Pons (tissue), 1 donor: Measurements from ENCODE around the gene ADAMTS4.

Experiments
- DNase-seq: peaks from one replicate; pipeline ENCODE4 v3.0.0-alpha.2; 2016; ENCODE audit warnings: low spot score

Gene ADAMTS4

DNA sequence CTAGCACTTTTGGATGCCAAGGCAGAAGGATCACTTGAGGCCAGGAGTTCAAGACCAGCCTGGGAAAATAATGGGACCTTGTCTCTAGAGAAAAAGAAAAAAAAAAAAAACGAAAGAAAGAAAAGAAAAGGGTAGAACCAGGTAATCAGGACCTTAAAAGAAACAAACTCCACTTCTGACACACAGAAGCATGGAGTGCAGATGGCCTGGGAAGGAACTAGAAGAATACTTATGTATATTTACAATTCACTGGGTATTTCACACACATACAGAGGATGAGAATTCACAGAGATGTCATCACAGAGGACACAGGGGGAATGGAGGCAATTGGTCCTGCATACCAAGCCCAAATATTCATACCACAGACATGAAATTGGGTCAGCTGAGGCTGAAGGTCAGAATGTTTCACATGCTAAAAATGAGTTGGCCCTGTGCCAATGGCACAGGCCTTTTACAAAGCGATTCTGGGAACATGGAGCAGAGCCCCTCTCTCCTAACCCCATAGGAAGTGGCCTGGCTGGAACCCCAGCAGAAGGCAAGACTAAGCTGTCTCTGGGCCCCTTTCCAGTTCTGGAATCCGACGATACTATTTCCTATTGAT, 26.0 kb downstream of the ADAMTS4 start:
- no peak for DNase-seq

DNA sequence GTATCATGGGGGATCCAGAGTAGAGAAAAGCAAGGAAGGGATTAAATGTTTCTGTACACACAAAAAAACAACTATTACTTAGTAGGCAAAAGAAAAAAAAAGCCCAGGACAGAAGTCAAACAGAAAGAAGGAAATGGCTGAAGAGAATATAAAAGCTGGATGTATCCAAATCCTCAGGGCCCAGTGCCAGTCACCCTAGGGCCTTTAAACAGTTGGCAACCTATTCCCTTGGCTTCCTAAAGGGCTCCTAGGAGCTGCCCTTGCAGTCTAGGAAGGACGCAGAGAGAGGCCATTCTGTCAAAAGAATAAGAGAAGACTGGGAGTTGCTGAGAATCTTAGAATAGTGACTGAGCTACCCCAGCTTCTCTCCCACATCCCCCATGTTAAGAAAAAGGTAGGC, 26.5 kb downstream of the ADAMTS4 start:
- DNase-seq, result no peak

- no peak for DNase-seq
These were observed 27.2 kb downstream of the ADAMTS4 start for GRCh38 chr1:161171696-161172095.

DNA sequence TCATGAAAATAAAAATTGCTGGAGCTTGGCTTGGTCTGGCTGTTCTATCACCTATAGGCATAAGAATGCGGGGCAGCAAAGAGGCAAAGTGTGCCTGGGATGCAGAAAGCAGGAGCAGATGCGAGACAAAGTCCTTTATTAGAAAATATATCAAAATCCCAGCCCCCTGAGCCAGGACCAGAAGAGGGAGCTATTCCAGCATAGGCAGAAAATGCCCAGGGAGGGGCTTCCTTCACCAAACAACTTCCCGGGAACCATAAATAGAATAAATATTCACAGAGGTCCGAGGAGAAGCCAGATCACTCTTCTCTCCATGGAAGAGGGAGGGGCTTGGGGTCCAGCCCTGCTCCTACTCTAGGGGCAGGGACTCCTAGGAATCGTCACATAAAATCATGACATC, 27.7 kb downstream of the ADAMTS4 start:
- no peak for DNase-seq

DNA sequence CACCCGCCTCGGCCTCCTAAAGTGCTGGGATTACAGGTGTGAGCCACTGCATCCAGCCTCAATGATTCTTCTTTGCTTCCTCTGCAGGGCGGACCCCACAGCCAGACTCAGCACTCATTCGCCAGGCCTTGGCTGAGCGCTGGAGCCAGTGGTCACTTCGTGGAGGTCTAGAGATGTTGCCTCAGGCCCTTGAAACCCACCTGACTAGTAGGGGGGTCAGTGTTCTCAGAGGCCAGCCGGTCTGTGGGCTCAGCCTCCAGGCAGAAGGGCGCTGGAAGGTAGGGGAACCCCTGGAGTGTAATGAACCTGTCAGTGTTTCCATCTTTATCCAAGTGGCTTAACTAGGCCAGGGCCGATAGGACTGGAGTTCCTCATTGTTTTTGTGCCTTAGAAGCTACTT, 29.9 kb downstream of the ADAMTS4 start:
- DNase-seq, result no peak

DNA sequence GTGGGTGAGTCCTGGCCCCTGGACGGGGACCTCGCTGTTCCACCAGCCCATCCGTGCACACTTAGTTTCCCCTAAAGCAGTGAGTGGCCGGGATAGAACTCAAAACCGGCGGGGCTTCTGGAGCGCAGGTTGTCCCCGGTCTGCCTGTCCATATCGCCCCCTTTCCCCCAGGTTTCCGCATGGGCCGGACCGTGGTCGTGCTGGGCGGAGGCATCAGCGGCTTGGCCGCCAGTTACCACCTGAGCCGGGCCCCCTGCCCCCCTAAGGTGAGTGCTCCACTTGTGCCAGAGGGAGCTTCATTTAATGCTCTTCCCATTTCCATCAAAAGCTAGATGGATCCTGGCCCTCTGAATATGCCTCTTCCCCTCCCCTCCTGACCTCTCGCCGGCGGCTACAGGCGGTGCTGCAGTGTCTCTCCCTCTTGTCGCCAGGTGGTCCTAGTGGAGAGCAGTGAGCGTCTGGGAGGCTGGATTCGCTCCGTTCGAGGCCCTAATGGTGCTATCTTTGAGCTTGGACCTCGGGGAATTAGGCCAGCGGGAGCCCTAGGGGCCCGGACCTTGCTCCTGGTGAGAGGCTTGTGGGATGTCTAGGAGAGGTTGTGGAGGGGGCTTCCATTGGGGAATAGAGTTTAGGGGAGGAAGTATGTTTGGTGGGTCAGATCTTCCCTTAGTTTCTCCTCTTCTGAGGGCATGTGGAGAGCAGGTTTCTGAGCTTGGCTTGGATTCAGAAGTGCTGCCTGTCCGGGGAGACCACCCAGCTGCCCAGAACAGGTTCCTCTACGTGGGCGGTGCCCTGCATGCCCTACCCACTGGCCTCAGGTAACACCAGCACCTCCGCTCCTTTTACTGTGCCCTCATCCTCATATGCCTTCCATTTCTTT, 31.9 kb downstream of the ADAMTS4 start:
- DNase-seq, result no peak

- DNase-seq, result peak; percentile 99
These were observed 32.8 kb downstream of the ADAMTS4 start, which contains the start of gene PPOX for GRCh38 chr1:161165742-161166668. Gene PPOX, plus strand, starts transcription at chr1:161166426. Its CDS starts 422 bp downstream, at chr1:161166848.

- no peak for DNase-seq
These were observed 33.8 kb downstream of the ADAMTS4 start for GRCh38 chr1:161164901-161165610.

DNA sequence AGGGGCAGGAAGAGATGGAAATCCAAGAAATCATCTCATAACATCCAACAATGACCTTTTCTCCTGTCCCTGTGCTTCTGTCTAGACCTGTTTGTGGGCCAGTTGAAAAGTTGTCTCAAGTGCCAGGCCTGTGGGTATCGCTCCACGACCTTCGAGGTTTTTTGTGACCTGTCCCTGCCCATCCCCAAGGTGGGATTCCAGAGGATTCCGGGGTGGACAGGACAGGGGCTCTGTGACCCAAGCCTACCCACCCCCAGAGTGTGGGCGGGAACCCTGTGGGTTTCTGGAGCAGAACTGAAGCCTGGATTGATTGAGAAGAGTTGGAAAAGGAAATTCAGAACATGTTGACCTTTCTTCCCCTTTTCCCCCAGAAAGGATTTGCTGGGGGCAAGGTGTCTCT, 35.1 kb downstream of the ADAMTS4 start:
- no peak for DNase-seq

GRCh38 chr1:161162806-161163205, 36.0 kb downstream of the ADAMTS4 start:
- no peak for DNase-seq

DNA sequence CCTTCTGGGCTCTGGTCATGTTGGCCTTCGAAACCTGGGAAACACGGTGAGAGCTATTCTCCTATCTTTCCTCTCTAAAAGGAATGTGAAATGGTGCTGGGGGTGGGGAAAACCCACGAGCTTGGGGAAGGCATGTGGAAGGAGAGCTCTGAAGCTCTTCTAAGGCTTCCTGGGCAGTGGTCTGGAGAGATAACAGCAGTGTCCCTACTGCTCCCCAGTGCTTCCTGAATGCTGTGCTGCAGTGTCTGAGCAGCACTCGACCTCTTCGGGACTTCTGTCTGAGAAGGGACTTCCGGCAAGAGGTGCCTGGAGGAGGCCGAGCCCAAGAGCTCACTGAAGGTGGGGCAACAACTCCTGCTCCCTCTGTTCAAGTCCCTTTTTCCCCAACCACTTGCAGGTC, 36.8 kb downstream of the ADAMTS4 start:
- DNase-seq, result no peak

GRCh38 chr1:161161652-161162051, 37.2 kb downstream of the ADAMTS4 start:
- no peak for DNase-seq

DNA sequence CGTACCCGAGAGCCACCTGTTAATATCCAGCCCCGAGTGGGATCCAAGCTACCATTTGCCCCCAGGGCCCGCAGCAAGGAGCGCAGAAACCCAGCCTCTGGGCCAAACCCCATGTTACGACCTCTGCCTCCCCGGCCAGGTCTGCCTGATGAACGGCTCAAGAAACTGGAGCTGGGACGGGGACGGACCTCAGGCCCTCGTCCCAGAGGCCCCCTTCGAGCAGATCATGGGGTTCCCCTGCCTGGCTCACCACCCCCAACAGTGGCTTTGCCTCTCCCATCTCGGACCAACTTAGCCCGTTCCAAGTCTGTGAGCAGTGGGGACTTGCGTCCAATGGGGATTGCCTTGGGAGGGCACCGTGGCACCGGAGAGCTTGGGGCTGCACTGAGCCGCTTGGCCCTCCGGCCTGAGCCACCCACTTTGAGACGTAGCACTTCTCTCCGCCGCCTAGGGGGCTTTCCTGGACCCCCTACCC, 38.1 kb downstream of the ADAMTS4 start:
- no peak for DNase-seq

GRCh38 chr1:161159913-161160243, 39.0 kb downstream of the ADAMTS4 start:
- no peak for DNase-seq

DNA sequence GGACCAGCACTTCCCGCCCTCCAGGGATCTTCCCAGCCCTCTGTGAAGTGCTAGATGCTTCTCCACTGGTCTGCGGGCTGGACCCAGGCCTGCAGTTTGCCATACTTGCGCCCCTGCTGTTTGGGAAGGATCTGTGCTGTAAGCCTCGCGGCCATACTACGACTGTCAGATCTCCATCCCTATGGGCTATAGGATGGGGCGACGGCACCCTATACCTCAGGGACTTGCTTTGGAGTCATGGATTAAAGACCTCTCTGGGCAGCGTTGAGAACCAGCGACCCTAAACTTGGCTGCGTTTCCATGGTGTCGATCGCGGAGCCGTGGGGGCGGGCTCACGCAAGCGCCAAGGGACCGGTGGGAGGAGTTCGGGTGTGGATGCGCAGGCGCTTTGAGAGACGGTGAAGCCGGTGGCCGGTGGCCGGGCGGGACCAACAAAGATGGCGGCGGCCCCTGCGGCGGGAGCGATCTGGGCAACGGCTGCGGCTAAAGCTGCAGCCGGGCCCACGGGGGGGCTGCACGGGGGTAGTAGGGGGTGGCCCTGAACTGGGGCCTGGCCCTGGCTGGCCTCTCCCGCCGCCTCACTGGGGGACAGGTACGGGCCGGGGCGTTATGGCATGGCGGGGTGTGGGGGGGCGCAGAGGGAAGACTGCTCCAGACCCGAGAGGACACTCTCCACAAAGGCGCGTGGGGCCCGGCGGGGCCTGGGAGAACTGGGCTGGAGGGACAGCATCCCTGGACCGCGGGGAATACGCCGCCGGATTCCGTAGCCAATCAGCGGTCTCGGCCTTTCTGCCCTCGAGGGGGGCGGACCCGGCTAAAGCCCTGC, 39.6 kb downstream of the ADAMTS4 start, which contains the start of gene USP21:
TSS of gene USP21 (plus strand) at position 414 of the 826 bp plus-strand sequence. CDS start 1,141 bp downstream, outside the sequence.
- DNase-seq, result peak; percentile 94

GRCh38 chr1:161158316-161159010, 40.4 kb downstream of the ADAMTS4 start:
- no peak for DNase-seq

GRCh38 chr1:161157867-161158266, 41.0 kb downstream of the ADAMTS4 start:
- DNase-seq, result no peak

- DNase-seq, result peak; percentile 94
These were observed 45.0 kb downstream of the ADAMTS4 start, which contains the start of gene UFC1 for GRCh38 chr1:161153682-161154337. Gene UFC1, plus strand, starts transcription at chr1:161153978. Its CDS starts 20 bp downstream, at chr1:161153998.

GRCh38 chr1:161153176-161153575, 45.7 kb downstream of the ADAMTS4 start:
- no peak for DNase-seq
